HAP-1 (cell line): Measurements from ENCODE around the gene EHD2.
"Not testable (repeated sequence)": the region's sequence is repeated elsewhere in the genome, so short reads cannot be mapped to it uniquely, and the experiment has no call there.

Experiments
- DNase-seq, 2 experiments: peaks; one replicate each; pipeline ENCODE4 v3.0.0-alpha.2; 2016 to 2020; ENCODE audit warnings: low spot score in 2 of 2
- H3K27me3 ChIP-seq: fragments of 250-450 bp; sonication (Bioruptor Pico); 2 replicates; pipeline ENCODE4 v1.5.1; 2020; ENCODE audit warnings: low read depth, mild to moderate bottlenecking, moderate library complexity
- H3K36me3 ChIP-seq: fragments of 250-450 bp; sonication (Bioruptor Pico); replicated peaks from 2 replicates; pipeline ENCODE4 v1.5.1; 2020; ENCODE audit warnings: mild to moderate bottlenecking
- H3K4me1 ChIP-seq: fragments of 250-450 bp; sonication (Bioruptor Pico); 2 replicates; pipeline ENCODE4 v1.5.1; 2020; ENCODE audit warnings: mild to moderate bottlenecking
- H3K4me3 ChIP-seq: fragments of 250-450 bp; sonication (Bioruptor Pico); 2 replicates; pipeline ENCODE4 v1.5.1; 2020; ENCODE audit warnings: mild to moderate bottlenecking, moderate library complexity
- H3K9me3 ChIP-seq: fragments of 250-450 bp; sonication (Bioruptor Pico); 2 replicates; pipeline ENCODE4 v1.5.1; 2020; ENCODE audit warnings: mild to moderate bottlenecking, moderate library complexity
- in situ Hi-C: fragments of 300-500 bp; cut with MboI; formaldehyde crosslinking; loops from 3 replicates; pipeline ENCODE4 v1.14.3; 2020; ENCODE audit warnings: low sequenced_read_pairs, inconsistent platforms, mixed read lengths

The EHD2 gene

GRCh38 chr19:47765523-47766358 lies 52.5 kb downstream of the EHD2 start:
- Histone ChIP-seq H3K4me3 (no peak overlapping the region), H3K27me3 (no peaks in the 10 kb centered on the region), H3K36me3 (no peaks in the 10 kb centered on the region), H3K9me3 (no peaks in the 10 kb centered on the region), H3K4me1 (no peaks in the 10 kb centered on the region)
- in situ Hi-C loops, result no loop called here
- DNase-seq, result peak; percentile 57 to 86

GRCh38 chr19:47766359-47766620 lies 53.1 kb downstream of the EHD2 start:
- H3K36me3 ChIP-seq, result no peaks in the 10 kb centered on the region
- no peak for DNase-seq
- no peaks in the 10 kb centered on the region for H3K27me3 ChIP-seq
- H3K4me1 ChIP-seq, result no peaks in the 10 kb centered on the region
- H3K9me3 ChIP-seq, result no peaks in the 10 kb centered on the region
- H3K4me3 ChIP-seq, result no peak overlapping the region
- in situ Hi-C loops, result no loop called here

DNA sequence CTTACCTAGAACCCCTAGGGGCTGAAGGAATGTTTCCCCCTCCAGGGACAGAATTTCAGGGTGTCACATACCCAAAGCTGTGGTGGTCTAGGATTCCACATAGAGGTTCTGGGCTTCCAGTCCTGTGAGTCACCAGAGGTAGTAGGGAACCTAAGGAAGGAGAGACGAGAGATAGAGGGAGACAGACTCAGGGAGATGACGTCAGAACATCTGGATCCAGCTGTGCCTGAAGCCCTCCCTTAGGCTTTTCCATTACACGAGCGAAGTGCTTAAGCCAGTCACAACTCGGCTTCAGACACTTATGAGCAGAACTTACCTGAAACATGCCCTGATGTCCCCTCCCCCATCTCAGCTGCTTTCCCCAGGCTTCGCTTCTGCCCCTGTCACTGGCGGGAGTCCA lies 53.4 kb downstream of the EHD2 start:
- DNase-seq, result no peak
- Histone ChIP-seq H3K4me3 (no peak overlapping the region), H3K4me1 (no peaks in the 10 kb centered on the region), H3K9me3 (no peaks in the 10 kb centered on the region), H3K27me3 (no peaks in the 10 kb centered on the region), H3K36me3 (no peaks in the 10 kb centered on the region)
- in situ Hi-C loops, result no loop called here

- Histone ChIP-seq H3K4me1 (no peaks in the 10 kb centered on the region), H3K36me3 (no peaks in the 10 kb centered on the region), H3K9me3 (no peaks in the 10 kb centered on the region), H3K27me3 (no peaks in the 10 kb centered on the region), H3K4me3 (no peak overlapping the region)
- in situ Hi-C loops, result no loop called here
- DNase-seq, result no peak
Measured at GRCh38 chr19:47767349-47767748, 54.1 kb downstream of the EHD2 start.

GRCh38 chr19:47768604-47769003 lies 55.4 kb downstream of the EHD2 start:
- Histone ChIP-seq H3K36me3 (no peaks in the 10 kb centered on the region), H3K4me3 (no peak overlapping the region), H3K27me3 (no peaks in the 10 kb centered on the region), H3K9me3 (no peaks in the 10 kb centered on the region), H3K4me1 (no peaks in the 10 kb centered on the region)
- no peak for DNase-seq
- in situ Hi-C loops, result no loop called here

- Histone ChIP-seq H3K36me3 (no peaks in the 10 kb centered on the region), H3K4me1 (no peaks in the 10 kb centered on the region), H3K4me3 (no peak overlapping the region), H3K27me3 (no peaks in the 10 kb centered on the region), H3K9me3 (no peaks in the 10 kb centered on the region)
- no peak for DNase-seq
- in situ Hi-C loops, result no loop called here
Measured at GRCh38 chr19:47769534-47769933, 56.3 kb downstream of the EHD2 start.

- H3K4me3 ChIP-seq, DNase-seq, in situ Hi-C loops, H3K36me3 ChIP-seq, H3K4me1 ChIP-seq, H3K27me3 ChIP-seq, H3K9me3 ChIP-seq: not testable (repeated sequence)
Measured at GRCh38 chr19:47771291-47771690, 58.1 kb downstream of the EHD2 start.

DNA sequence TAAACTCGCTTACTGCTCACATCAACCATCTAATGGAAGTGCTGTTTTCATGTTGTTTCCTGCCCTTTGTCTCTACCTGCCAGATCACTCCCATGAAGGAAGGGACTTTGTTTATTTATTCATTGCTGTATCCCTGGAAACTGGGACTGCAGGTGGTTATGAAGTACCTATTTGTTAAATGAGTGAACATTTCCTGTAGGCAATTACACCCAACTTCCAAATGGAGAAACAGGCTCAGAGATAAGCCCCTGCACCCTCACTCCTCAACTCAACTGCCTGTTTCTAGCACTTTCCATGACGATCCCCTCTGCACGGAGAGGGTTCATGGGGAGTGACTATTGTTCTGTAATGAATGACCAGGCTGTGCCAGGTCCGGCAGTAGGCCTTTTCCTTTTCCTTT lies 63.3 kb downstream of the EHD2 start:
- DNase-seq, result no peak
- in situ Hi-C loops, result no loop called here
- H3K36me3 ChIP-seq, result peaks cover 17% of the 10 kb centered on the region

GRCh38 chr19:47777245-47778048 lies 64.2 kb downstream of the EHD2 start:
- H3K4me1 ChIP-seq, H3K27me3 ChIP-seq, H3K9me3 ChIP-seq, in situ Hi-C loops, DNase-seq: not testable (repeated sequence)
- Histone ChIP-seq H3K36me3 (peaks cover 22% of the 10 kb centered on the region), H3K4me3 (peak overlapping the region; percentile 93)

More for the DNA sequence above, 63.3 kb downstream of the EHD2 start:
- Histone ChIP-seq H3K4me3 (no peak overlapping the region), H3K9me3 (no peaks in the 10 kb centered on the region), H3K27me3 (no peaks in the 10 kb centered on the region), H3K4me1 (peaks cover 9% of the 10 kb centered on the region; the same call in 1 of the 2 replicates)

GRCh38 chr19:47778049-47778953 lies 65.1 kb downstream of the EHD2 start, which contains the start of gene SELENOW:
Gene SELENOW, plus strand, starts transcription at chr19:47778703. Its CDS starts 83 bp downstream, at chr19:47778786.
- H3K36me3 ChIP-seq, result peaks cover 26% of the 10 kb centered on the region
- H3K4me3 ChIP-seq, result peak within 1 kb of the TSS; percentile 93
- H3K27me3 ChIP-seq, result no peaks in the 10 kb centered on the region
- H3K4me1 ChIP-seq, result peaks cover 9% of the 10 kb centered on the region; the same call in 1 of the 2 replicates
- no peaks in the 10 kb centered on the region for H3K9me3 ChIP-seq
- peak; percentile 69 to 88 for DNase-seq
- in situ Hi-C loops, result no loop called here

GRCh38 chr19:47778954-47779351 lies 65.7 kb downstream of the EHD2 start:
- Histone ChIP-seq H3K4me3 (peak overlapping the region; percentile 93), H3K9me3 (no peaks in the 10 kb centered on the region), H3K36me3 (peaks cover 32% of the 10 kb centered on the region), H3K27me3 (no peaks in the 10 kb centered on the region), H3K4me1 (peaks cover 9% of the 10 kb centered on the region; the same call in 1 of the 2 replicates)
- in situ Hi-C loops, result no loop called here
- no peak for DNase-seq

- H3K4me3 ChIP-seq, result peak overlapping the region; percentile 93
- no peaks in the 10 kb centered on the region for H3K9me3 ChIP-seq
- peaks cover 9% of the 10 kb centered on the region; the same call in 1 of the 2 replicates for H3K4me1 ChIP-seq
- H3K36me3 ChIP-seq, result peaks cover 37% of the 10 kb centered on the region
- H3K27me3 ChIP-seq, result no peaks in the 10 kb centered on the region
- in situ Hi-C loops, result no loop called here
- DNase-seq, result peak in 1 of 2 experiments; percentile 48
Measured at GRCh38 chr19:47779524-47780214, 66.4 kb downstream of the EHD2 start.

GRCh38 chr19:47780215-47780551 lies 67.0 kb downstream of the EHD2 start:
- peaks cover 39% of the 10 kb centered on the region for H3K36me3 ChIP-seq
- in situ Hi-C loops, result no loop called here
- H3K27me3 ChIP-seq, result no peaks in the 10 kb centered on the region
- H3K4me3 ChIP-seq, result peak overlapping the region; percentile 93
- H3K4me1 ChIP-seq, result peaks cover 9% of the 10 kb centered on the region; the same call in 1 of the 2 replicates
- no peak for DNase-seq
- no peaks in the 10 kb centered on the region for H3K9me3 ChIP-seq
